SK-N-SH treated with all-trans-retinoic acid at 6 μM for 48 hours (cell line): ENCODE data around the gene RTP5.

Source experiments
- ATAC-seq: fragments of 200-7000 bp; cut with Tn5 transposase; 3 replicates; pipeline ENCODE4 v1.9.1; 2020; ENCODE audit warnings: mild to moderate bottlenecking, moderate library complexity
- ARNTL ChIP-seq: fragments of 450-650 bp; formaldehyde crosslinking; IDR thresholded peaks from 2 replicates; pipeline ENCODE4 v1.5.0; 2020; ENCODE audit warnings: low read depth, mild to moderate bottlenecking, moderate library complexity, borderline replicate concordance
- BACH2 ChIP-seq: fragments of 250-450 bp; sonication (Bioruptor Pico); IDR thresholded peaks from 2 replicates; pipeline ENCODE4 v1.9.0; 2021; ENCODE audit warnings: mild to moderate bottlenecking, borderline replicate concordance
- CSDC2 ChIP-seq: fragments of 250-450 bp; sonication (Bioruptor Pico); IDR thresholded peaks from 2 replicates; pipeline ENCODE4 v1.5.0; 2020; ENCODE audit warnings: mild to moderate bottlenecking, moderate library complexity
- ESRRG ChIP-seq: fragments of 250-450 bp; sonication (Bioruptor Pico); IDR thresholded peaks from 2 replicates; pipeline ENCODE4 v1.6.1; 2021; ENCODE audit warnings: mild to moderate bottlenecking
- GLIS3 ChIP-seq: fragments of 250-450 bp; sonication (Bioruptor Pico); IDR thresholded peaks from 2 replicates; pipeline ENCODE4 v1.5.0; 2020; ENCODE audit warnings: mild to moderate bottlenecking, moderate library complexity
- ISL1 ChIP-seq: fragments of 250-450 bp; sonication (Bioruptor Pico); IDR thresholded peaks from 2 replicates; pipeline ENCODE4 v2.1.2; 2022; ENCODE audit warnings: mild to moderate bottlenecking, moderate library complexity
- PPARA ChIP-seq: fragments of 250-450 bp; sonication (Bioruptor Pico); IDR thresholded peaks from 2 replicates; pipeline ENCODE4 v1.5.0; 2020; ENCODE audit warnings: mild to moderate bottlenecking, borderline replicate concordance
- RARB ChIP-seq: fragments of 250-450 bp; sonication (Bioruptor Pico); IDR thresholded peaks from 2 replicates; pipeline ENCODE4 v1.8.0; 2021; ENCODE audit warnings: mild to moderate bottlenecking, moderate library complexity
- SNAI2 ChIP-seq: fragments of 250-450 bp; sonication (Bioruptor Pico); IDR thresholded peaks from 2 replicates; pipeline ENCODE4 v1.5.0; 2020; ENCODE audit warnings: mild to moderate bottlenecking, moderate library complexity
- TCF4 ChIP-seq: fragments of 250-450 bp; sonication (Bioruptor Pico); IDR thresholded peaks from 2 replicates; pipeline ENCODE4 v1.8.0; 2021; ENCODE audit warnings: mild to moderate bottlenecking, moderate library complexity, borderline replicate concordance
- TOX ChIP-seq: fragments of 250-450 bp; sonication (Bioruptor Pico); IDR thresholded peaks from 2 replicates; pipeline ENCODE4 v1.8.0; 2021; ENCODE audit warnings: mild to moderate bottlenecking, moderate library complexity, borderline replicate concordance
- ZC3H10 ChIP-seq: fragments of 250-450 bp; sonication (Bioruptor Pico); IDR thresholded peaks from 2 replicates; pipeline ENCODE4 v1.5.1; 2021; ENCODE audit warnings: mild to moderate bottlenecking, moderate library complexity
- ZFP30 ChIP-seq: fragments of 450-650 bp; formaldehyde crosslinking; IDR thresholded peaks from 2 replicates; pipeline ENCODE4 v1.5.0; 2022; ENCODE audit warnings: mild to moderate bottlenecking, moderate library complexity
- ZNF70 ChIP-seq: fragments of 450-650 bp; formaldehyde crosslinking; IDR thresholded peaks from 2 replicates; pipeline ENCODE4 v1.5.0; 2020; ENCODE audit warnings: mild to moderate bottlenecking, moderate library complexity
- ZNF8 ChIP-seq: fragments of 450-650 bp; formaldehyde crosslinking; IDR thresholded peaks from 2 replicates; pipeline ENCODE4 v1.5.0; 2020; ENCODE audit warnings: mild to moderate bottlenecking, moderate library complexity
- TF ChIP-seq, protein P1 (sequence below): fragments of 250-450 bp; sonication (Bioruptor Pico); IDR thresholded peaks from 2 replicates; pipeline ENCODE4 v1.5.0; 2020; ENCODE audit warnings: mild to moderate bottlenecking, moderate library complexity
- TF ChIP-seq, protein P2 (sequence below): fragments of 250-450 bp; sonication (Bioruptor Pico); IDR thresholded peaks from 2 replicates; pipeline ENCODE4 v1.8.0; 2020; ENCODE audit warnings: mild to moderate bottlenecking, moderate library complexity, borderline replicate concordance
- TF ChIP-seq, protein P3 (sequence below): fragments of 250-450 bp; sonication (Bioruptor Pico); IDR thresholded peaks from 2 replicates; pipeline ENCODE4 v1.8.0; 2021; ENCODE audit warnings: low read depth, mild to moderate bottlenecking, moderate library complexity, borderline replicate concordance
- TF ChIP-seq, protein P4 (sequence below): fragments of 250-450 bp; sonication (Bioruptor Pico); IDR thresholded peaks from 2 replicates; pipeline ENCODE4 v1.5.1; 2021; ENCODE audit warnings: mild to moderate bottlenecking, moderate library complexity

Gene RTP5

DNA sequence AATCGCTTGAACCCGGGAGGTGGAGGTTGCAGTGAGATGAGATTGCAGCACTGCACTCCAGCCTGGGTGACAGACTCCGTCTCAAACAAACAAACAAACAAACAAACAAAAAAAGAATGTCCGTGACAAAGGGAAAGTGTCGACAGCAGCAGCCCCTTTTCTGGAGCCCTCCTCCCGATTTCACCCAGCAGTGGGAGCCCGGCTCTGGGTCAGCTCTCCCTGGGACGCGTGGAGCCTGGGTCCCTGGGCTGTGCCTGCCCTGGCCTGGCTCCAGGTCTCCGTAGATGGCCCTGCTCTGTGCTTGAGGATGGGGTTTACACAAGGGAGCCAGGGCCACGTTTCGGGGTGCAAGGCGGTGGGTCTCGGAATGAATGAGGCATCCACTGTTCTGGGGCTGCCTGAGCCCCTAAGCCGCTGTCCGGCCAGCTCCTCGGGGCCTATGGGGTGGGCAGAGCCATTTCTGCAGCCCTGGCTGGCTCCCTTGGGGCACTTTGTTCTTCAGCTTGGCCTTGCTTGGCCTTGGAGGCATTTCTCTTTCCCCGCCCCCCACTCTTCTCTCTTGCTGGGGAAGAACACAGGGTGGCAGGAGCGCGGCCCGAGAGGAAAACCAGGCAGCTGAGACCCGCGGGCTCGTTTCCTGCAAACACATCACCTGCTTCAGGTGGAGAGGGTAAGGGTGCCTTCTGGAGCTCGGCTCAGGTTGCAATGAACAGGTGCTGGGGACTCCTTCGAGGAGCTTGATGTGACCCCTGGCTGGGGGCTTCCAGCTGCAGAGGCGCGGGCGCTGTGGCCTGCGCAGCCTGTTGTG is 29.1 kb downstream of the RTP5 start:
- TF ChIP-seq ZC3H10 (CRISPR knock-in tag), result no peak
- TF ChIP-seq ZFP30, result no peak
- TF ChIP-seq SNAI2, result no peak
- TF ChIP-seq, protein P1, sequence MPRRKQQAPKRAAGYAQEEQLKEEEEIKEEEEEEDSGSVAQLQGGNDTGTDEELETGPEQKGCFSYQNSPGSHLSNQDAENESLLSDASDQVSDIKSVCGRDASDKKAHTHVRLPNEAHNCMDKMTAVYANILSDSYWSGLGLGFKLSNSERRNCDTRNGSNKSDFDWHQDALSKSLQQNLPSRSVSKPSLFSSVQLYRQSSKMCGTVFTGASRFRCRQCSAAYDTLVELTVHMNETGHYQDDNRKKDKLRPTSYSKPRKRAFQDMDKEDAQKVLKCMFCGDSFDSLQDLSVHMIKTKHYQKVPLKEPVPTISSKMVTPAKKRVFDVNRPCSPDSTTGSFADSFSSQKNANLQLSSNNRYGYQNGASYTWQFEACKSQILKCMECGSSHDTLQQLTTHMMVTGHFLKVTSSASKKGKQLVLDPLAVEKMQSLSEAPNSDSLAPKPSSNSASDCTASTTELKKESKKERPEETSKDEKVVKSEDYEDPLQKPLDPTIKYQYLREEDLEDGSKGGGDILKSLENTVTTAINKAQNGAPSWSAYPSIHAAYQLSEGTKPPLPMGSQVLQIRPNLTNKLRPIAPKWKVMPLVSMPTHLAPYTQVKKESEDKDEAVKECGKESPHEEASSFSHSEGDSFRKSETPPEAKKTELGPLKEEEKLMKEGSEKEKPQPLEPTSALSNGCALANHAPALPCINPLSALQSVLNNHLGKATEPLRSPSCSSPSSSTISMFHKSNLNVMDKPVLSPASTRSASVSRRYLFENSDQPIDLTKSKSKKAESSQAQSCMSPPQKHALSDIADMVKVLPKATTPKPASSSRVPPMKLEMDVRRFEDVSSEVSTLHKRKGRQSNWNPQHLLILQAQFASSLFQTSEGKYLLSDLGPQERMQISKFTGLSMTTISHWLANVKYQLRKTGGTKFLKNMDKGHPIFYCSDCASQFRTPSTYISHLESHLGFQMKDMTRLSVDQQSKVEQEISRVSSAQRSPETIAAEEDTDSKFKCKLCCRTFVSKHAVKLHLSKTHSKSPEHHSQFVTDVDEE (CRISPR knock-in tag), result no peak
- no peak for TF ChIP-seq RARB (CRISPR knock-in tag)
- TF ChIP-seq, protein P2, sequence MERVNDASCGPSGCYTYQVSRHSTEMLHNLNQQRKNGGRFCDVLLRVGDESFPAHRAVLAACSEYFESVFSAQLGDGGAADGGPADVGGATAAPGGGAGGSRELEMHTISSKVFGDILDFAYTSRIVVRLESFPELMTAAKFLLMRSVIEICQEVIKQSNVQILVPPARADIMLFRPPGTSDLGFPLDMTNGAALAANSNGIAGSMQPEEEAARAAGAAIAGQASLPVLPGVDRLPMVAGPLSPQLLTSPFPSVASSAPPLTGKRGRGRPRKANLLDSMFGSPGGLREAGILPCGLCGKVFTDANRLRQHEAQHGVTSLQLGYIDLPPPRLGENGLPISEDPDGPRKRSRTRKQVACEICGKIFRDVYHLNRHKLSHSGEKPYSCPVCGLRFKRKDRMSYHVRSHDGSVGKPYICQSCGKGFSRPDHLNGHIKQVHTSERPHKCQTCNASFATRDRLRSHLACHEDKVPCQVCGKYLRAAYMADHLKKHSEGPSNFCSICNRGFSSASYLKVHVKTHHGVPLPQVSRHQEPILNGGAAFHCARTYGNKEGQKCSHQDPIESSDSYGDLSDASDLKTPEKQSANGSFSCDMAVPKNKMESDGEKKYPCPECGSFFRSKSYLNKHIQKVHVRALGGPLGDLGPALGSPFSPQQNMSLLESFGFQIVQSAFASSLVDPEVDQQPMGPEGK, result no peak
- TF ChIP-seq BACH2 (CRISPR knock-in tag), result no peak
- no peak for ATAC-seq

DNA sequence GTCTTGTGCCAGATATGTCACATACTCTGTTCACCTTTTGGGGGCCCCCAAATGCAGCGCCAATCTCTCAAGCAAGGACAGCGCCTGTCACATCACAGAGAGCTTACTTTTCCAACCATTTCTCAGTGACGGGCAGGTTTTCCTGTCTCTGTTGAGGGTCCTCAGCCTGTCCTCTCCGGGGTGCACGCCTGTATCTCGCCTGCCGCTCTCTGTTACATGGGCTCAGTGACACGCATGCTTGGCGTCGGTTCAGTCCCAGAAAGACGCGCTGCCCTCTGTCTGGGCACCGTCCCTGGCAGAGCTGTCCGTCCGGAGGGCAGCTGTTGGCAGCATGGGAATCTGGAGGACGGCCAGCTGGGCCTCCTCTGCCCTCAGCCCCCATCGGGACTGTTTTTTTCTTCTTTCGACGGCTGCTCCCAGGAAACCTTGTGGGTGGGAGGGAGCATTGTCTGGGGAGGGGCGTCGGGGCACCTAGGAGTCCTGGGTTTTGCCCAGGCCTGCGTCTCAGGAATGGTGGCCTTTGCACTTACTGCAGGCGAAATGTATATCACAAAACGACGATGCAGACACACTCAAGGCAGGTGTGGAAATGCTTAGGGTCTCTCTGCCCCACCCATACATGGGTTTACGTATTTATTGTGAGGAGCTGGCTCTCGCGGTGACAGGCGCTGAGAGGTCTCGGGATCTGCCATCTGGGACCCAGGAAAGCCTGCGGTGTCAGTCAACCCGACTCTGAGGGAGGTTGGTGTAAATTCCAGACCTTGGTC is 30.9 kb downstream of the RTP5 start:
- ATAC-seq, result no peak
- TF ChIP-seq ZNF70 (CRISPR knock-in tag), result no peak
- TF ChIP-seq TOX, result no peak
- no peak for TF ChIP-seq GLIS3 (CRISPR knock-in tag)
- no peak for TF ChIP-seq PPARA
- TF ChIP-seq RARB (CRISPR knock-in tag), result no peak
- TF ChIP-seq, protein P1 (CRISPR knock-in tag), result no peak
- TF ChIP-seq ZC3H10 (CRISPR knock-in tag), result no peak
- TF ChIP-seq, protein P2, result no peak
- no peak for TF ChIP-seq ARNTL (CRISPR knock-in tag)
- no peak for TF ChIP-seq ESRRG
- TF ChIP-seq, protein P3, sequence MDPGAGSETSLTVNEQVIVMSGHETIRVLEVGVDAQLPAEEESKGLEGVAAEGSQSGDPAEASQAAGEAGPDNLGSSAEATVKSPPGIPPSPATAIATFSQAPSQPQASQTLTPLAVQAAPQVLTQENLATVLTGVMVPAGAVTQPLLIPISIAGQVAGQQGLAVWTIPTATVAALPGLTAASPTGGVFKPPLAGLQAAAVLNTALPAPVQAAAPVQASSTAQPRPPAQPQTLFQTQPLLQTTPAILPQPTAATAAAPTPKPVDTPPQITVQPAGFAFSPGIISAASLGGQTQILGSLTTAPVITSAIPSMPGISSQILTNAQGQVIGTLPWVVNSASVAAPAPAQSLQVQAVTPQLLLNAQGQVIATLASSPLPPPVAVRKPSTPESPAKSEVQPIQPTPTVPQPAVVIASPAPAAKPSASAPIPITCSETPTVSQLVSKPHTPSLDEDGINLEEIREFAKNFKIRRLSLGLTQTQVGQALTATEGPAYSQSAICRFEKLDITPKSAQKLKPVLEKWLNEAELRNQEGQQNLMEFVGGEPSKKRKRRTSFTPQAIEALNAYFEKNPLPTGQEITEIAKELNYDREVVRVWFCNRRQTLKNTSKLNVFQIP, result no peak
- TF ChIP-seq CSDC2 (CRISPR knock-in tag), result no peak
- no peak for TF ChIP-seq TCF4
- no peak for TF ChIP-seq ZNF8 (CRISPR knock-in tag)
- no peak for TF ChIP-seq ISL1
- TF ChIP-seq, protein P4, sequence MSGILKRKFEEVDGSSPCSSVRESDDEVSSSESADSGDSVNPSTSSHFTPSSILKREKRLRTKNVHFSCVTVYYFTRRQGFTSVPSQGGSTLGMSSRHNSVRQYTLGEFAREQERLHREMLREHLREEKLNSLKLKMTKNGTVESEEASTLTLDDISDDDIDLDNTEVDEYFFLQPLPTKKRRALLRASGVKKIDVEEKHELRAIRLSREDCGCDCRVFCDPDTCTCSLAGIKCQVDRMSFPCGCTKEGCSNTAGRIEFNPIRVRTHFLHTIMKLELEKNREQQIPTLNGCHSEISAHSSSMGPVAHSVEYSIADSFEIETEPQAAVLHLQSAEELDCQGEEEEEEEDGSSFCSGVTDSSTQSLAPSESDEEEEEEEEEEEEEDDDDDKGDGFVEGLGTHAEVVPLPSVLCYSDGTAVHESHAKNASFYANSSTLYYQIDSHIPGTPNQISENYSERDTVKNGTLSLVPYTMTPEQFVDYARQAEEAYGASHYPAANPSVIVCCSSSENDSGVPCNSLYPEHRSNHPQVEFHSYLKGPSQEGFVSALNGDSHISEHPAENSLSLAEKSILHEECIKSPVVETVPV (CRISPR knock-in tag), result no peak
- TF ChIP-seq ZFP30, result no peak
